GM12873 (cell line): Measurements from ENCODE around the gene PSPH.
A peak's percentile ranks its signal among the peaks of the same experiment; 100 is the strongest.

Experiments used
- TF ChIP-seq, protein P1 (sequence below): IDR thresholded peaks from 2 replicates; pipeline ENCODE4 v1.5.1; 2012; ENCODE audit warnings: low read depth, mild to moderate bottlenecking, moderate library complexity, low read length, control low read depth; ENCODE audit not compliant: insufficient read depth; ENCODE audit errors: missing control alignments

The PSPH gene

GRCh38 chr7:56083150-56083785 lies 32.0 kb upstream of the PSPH start:
- TF ChIP-seq, protein P1, sequence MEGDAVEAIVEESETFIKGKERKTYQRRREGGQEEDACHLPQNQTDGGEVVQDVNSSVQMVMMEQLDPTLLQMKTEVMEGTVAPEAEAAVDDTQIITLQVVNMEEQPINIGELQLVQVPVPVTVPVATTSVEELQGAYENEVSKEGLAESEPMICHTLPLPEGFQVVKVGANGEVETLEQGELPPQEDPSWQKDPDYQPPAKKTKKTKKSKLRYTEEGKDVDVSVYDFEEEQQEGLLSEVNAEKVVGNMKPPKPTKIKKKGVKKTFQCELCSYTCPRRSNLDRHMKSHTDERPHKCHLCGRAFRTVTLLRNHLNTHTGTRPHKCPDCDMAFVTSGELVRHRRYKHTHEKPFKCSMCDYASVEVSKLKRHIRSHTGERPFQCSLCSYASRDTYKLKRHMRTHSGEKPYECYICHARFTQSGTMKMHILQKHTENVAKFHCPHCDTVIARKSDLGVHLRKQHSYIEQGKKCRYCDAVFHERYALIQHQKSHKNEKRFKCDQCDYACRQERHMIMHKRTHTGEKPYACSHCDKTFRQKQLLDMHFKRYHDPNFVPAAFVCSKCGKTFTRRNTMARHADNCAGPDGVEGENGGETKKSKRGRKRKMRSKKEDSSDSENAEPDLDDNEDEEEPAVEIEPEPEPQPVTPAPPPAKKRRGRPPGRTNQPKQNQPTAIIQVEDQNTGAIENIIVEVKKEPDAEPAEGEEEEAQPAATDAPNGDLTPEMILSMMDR, result no peak

DNA sequence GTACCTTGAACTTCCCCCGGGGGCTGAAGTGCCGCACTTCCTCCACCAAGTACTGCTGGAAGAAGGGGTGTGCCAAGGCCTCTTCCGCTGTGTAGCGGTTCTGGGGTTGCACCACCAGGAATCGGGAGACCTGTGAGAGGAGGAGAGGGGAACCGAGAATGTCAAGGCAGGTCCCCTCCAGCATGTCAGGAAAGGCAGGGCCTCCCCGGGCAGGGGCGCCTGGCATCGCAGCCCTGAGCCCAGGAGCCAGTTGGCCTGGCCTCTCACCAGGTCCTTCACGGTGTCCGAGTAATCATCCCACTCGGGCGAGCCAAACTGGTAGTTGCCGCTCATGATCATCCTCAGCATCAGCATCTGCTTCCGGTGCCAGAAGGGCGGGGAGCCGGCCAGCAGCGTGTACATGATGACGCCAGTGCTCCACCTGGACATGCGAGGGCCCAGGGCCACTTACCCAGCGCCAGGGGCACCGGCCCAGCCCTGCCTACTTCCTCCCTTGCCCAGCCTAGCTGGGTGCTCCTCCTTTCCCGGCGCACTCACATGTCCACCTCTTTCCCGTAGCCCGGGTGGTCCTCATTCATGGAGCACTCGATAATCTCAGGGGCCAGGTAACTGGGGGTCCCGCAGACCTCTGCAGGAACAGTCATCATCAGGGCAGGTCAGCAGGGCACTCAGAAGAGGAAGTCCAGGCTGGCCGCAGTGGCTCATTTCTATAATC lies 30.5 kb upstream of the PSPH start:
- TF ChIP-seq, protein P1, result no peak

GRCh38 chr7:56079450-56080185 lies 28.4 kb upstream of the PSPH start:
- TF ChIP-seq, protein P1, result no peak

DNA sequence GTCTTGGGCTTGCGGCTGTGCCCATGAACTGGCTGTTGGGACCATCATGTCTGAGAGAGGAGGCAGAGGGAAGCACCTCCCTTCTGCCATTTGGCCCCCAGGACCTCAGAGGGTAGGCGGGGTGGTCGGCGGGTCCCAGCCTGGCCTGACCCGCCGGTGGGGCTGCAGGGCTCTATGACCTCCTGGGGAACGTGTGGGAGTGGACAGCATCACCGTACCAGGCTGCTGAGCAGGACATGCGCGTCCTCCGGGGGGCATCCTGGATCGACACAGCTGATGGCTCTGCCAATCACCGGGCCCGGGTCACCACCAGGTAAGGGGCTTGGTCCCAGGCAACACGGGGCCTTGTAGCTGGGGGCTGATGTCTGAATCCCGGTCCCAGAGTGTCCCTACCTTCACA lies 27.0 kb upstream of the PSPH start:
- TF ChIP-seq, protein P1, result no peak

GRCh38 chr7:56077681-56078080 lies 26.4 kb upstream of the PSPH start:
- TF ChIP-seq, protein P1, result no peak

DNA sequence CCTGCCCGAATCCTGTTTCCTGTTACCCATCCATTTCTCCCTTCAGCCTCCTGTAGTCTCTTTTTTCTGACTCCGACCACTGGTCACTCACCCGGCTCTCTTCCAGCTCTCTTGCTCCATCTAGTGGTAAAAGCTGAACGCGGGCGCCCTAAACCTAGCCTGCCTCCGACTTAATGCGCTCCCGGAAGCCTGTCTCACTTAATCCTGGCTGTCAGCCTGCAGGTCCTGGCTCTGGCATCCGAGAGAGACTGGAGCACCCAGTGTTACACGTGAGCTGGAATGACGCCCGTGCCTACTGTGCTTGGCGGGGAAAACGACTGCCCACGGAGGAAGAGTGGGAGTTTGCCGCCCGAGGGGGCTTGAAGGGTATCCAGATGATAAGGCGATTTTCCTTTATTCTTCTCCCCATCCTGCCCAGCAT lies 23.1 kb upstream of the PSPH start:
- TF ChIP-seq, protein P1, result peak; percentile 83
